ENCODE measurements around the gene HPCAL1. TPM values are rescaled to one million over a fixed set of nuclear protein-coding genes. Genes with fewer than 3 reads are reported as not detected.

HPCAL1 gene
- total and polyA plus RNA-seq, 2 of the 8 experiments (the other 6 are each of a cell fraction or from before 2014, with no cell fraction given): 5.8 to 8.6 TPM

DNA sequence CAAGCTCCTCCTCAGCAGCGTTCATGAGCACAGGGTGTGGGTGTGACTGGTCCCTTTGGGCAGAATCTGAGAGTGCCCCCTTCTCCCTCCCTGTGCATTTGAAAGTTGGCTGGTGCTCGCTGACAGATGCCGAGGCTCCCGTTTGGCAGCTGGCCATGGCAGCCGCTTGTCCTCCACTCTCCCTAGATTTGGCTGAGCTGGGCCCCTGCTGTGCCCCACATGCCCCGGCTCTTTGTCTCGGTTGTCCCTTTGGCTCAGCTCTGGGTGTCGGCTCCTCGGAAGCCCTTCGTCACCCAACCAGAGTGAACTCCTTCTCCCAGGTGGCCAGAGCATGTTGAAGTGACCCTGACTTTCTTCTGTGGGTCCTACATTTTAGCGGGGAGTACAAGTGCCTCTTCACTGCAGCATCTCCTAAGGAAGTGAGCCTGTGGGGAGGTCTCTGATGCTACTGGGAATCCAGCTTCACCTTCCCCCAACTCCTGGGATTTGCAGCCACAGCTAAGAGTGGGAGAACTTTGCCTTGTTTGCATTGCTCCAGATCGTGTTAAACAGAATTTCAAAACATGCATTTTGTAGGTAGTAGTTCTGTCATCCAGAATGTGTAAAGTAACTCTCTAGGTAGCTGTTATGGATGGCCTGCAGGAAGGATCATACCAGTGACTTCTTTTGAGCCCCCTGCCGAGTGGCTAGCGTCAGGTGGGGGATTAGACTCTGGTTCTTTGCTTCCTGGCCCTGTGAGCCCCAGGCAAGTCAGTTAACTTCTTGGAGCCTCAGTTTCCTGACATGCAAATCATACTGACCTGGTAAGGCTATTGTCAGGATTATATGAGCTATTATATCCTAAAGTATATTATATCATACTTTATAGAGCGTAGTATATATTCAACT is 24.2 kb downstream of the HPCAL1 start:
- FAIRE-seq (no peak), DNase-seq (ENCODE audit: low read depth in 1 of 2, low spot score in 2 of 2) (no peak)
- Histone ChIP-seq H2BK20ac (ENCODE audit: low read length) (no peak overlapping the region), H3K23me2 (ENCODE audit: low read depth, low read length) (no peaks in the 10 kb centered on the region), H3K36me3 (ENCODE audit: control insufficient read depth in 2 of 4, insufficient read depth in 4 of 4, low read length in 3 of 4) (no peaks in the 10 kb centered on the region), H4K5ac (ENCODE audit: insufficient read length, low read depth, low read length) (no peak overlapping the region), H3K14ac (ENCODE audit: insufficient read length) (no peak overlapping the region), H3K4me1 (replicated peaks in 1 of 4; ENCODE audit: control insufficient read depth in 3 of 4, insufficient read depth in 4 of 4, low read length in 3 of 4) (peaks cover 6 to 32% (median 18%) of the 10 kb centered on the region in 4 experiments), H2BK15ac (ENCODE audit: low read length) (peak overlapping the region; percentile 81; the same call in 1 of the 2 replicates), H3K18ac (ENCODE audit: extremely low read depth, low read length) (no peak overlapping the region; the same call in 1 of the 2 replicates), H2BK120ac (replicated peaks; ENCODE audit: low read depth, low read length) (no peak overlapping the region), H3K56ac (replicated peaks; ENCODE audit: insufficient read length, low read depth, low read length) (peak overlapping the region; percentile 20), H3K4me2 (ENCODE audit: insufficient read depth in 1 of 2, low read depth in 2 of 2, low read length in 2 of 2) (no peak overlapping the region), H2AK5ac (ENCODE audit: low read depth, low read length) (peak overlapping the region; percentile 98; the same call in 1 of the 2 replicates), H2AFZ (ENCODE audit: low read length) (no peak overlapping the region), H3K79me2 (ENCODE audit: control insufficient read depth in 1 of 2, insufficient read depth in 2 of 2, low read length in 2 of 2) (no peaks in the 10 kb centered on the region), H4K91ac (replicated peaks; ENCODE audit: insufficient read length, low read length) (no peak overlapping the region), H3K4ac (replicated peaks; ENCODE audit: insufficient read length, low read depth, low read length) (peak overlapping the region; percentile 25), H3K27ac (ENCODE audit: low read depth, low read length) (no peak overlapping the region; the same call in 1 of the 2 replicates), H3K79me1 (ENCODE audit: low read depth, low read length) (peaks cover 2% of the 10 kb centered on the region; the same call in 1 of the 2 replicates), H2BK5ac (ENCODE audit: low read depth, low read length) (peak overlapping the region; percentile 60; the same call in 1 of the 2 replicates), H3K9me3 (ENCODE audit: insufficient read depth in 2 of 2, low read depth in 1 of 2, low read length in 1 of 2) (peaks cover 3 to 9% of the 10 kb centered on the region in 2 experiments; a peak in 2 of 4 replicates), H3K4me3 (ENCODE audit: extremely low read depth in 1 of 4, insufficient read depth in 2 of 4, low read depth in 3 of 4, low read length in 4 of 4) (no peak overlapping the region), H3K23ac (ENCODE audit: insufficient read length) (no peak overlapping the region), H4K8ac (ENCODE audit: extremely low read depth, insufficient read depth, low read length) (peak overlapping the region; percentile 51; the same call in 1 of the 2 replicates), H4K20me1 (replicated peaks in 1 of 2; ENCODE audit: control insufficient read depth in 1 of 2, insufficient read depth in 2 of 2, low read length in 2 of 2) (no peaks in the 10 kb centered on the region), H3K27me3 (replicated peaks in 1 of 4; ENCODE audit: control insufficient read depth in 3 of 4, extremely low read depth in 1 of 4, insufficient read depth in 3 of 4, low read length in 3 of 4) (0 out of 7 replicates have a peak, but pooled peaks cover 0 to 1% (median 0%) of the 10 kb centered on the region in 4 experiments), H2BK12ac (ENCODE audit: low read depth, low read length) (0 out of 2 replicates have a peak overlapping the region, but pooled peaks have one; percentile 13), H3K9ac (replicated peaks in 1 of 4; ENCODE audit: extremely low read depth in 1 of 4, low read depth in 3 of 4, low read length in 3 of 4) (no peak overlapping the region)
- 86% methylated on average over 14 of the region's 15 CpGs; no CpG with 5 or more reads in 1 of the 2 experiments for WGBS, 2 experiments (ENCODE audit: extremely low coverage in 1 of 2, insufficient coverage in 1 of 2, insufficient read length in 1 of 2, insufficient replicate concordance in 2 of 2, low coverage in 1 of 2, low lambda C conversion rate in 2 of 2, missing lambda C conversion rate in 1 of 2)
- ChIA-PET POLR2A (ENCODE audit: partially characterized antibody) (interaction anchor here (1.0 kb wide), 1 partner anchor 13 kb away, joined by 3 read pairs; no protein-coding TSS in a partner anchor), CTCF (ENCODE audit: partially characterized antibody) (interaction anchor here (0.7 to 4.9 kb wide), 8 partner anchors 9 to 1277 kb away, joined by 3 to 24 read pairs (median 5); no protein-coding TSS in a partner anchor)
- no peak for TF ChIP-seq RBBP5 (IDR thresholded peaks at IDR 0.05; ENCODE audit: borderline replicate concordance, low read depth, low read length)
- no peak for TF ChIP-seq KDM4A (IDR thresholded peaks at IDR 0.05; ENCODE audit: low read depth, low read length, severe bottlenecking)
- no peak for TF ChIP-seq TEAD4 (IDR thresholded peaks at IDR 0.05; ENCODE audit: low read depth, low read length)
- TF ChIP-seq CREB1 (IDR thresholded peaks at IDR 0.05): no peak
- no peak for TF ChIP-seq SIX5 (IDR thresholded peaks at IDR 0.05; ENCODE audit: low read depth, low read length)
- TF ChIP-seq KDM5A (IDR thresholded peaks at IDR 0.05; ENCODE audit: low read length): no peak
- TF ChIP-seq SIN3A (conservative IDR thresholded peaks at IDR 0.05 in 1 of 2, IDR thresholded peaks at IDR 0.05 in 1 of 2; ENCODE audit: low read depth in 1 of 2, low read length in 2 of 2): no peak
- TF ChIP-seq, protein P1, sequence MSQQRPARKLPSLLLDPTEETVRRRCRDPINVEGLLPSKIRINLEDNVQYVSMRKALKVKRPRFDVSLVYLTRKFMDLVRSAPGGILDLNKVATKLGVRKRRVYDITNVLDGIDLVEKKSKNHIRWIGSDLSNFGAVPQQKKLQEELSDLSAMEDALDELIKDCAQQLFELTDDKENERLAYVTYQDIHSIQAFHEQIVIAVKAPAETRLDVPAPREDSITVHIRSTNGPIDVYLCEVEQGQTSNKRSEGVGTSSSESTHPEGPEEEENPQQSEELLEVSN (IDR thresholded peaks at IDR 0.05): no peak
- TF ChIP-seq MAFK (IDR thresholded peaks at IDR 0.05; ENCODE audit: low read depth, low read length): no peak
- no peak for TF ChIP-seq SIRT6 (IDR thresholded peaks at IDR 0.05; ENCODE audit: low read length)
